Loucy (cell line): ENCODE results near the gene PNMA8B.
"Not testable (repeated sequence)": the region's sequence is repeated elsewhere in the genome, so short reads cannot be mapped to it uniquely, and the experiment has no call there.

Experiments
- H2AFZ ChIP-seq: fragments of 200-600 bp; sonication (generic); 2 replicates; pipeline ENCODE4 v1.6.0; 2016; ENCODE audit warnings: antibody characterized with exemption, mild to moderate bottlenecking, low read length, moderate library complexity
- H3F3A ChIP-seq: fragments of 200-600 bp; 2 replicates; pipeline ENCODE4 v1.6.0; 2016; ENCODE audit warnings: antibody characterized with exemption, low read depth, mild to moderate bottlenecking
- H3K27me3 ChIP-seq: fragments of 200-600 bp; sonication (generic); 2 replicates; pipeline ENCODE4 v1.6.1; 2014; ENCODE audit warnings: low read length, mild to moderate bottlenecking; ENCODE audit not compliant: insufficient read depth, poor library complexity, severe bottlenecking
- H3K36me3 ChIP-seq: fragments of 200-600 bp; sonication (generic); 2 replicates; pipeline ENCODE4 v1.6.1; 2016; ENCODE audit warnings: low read length; ENCODE audit not compliant: insufficient read depth
- H3K4me1 ChIP-seq: fragments of 200-600 bp; sonication (generic); 2 replicates; pipeline ENCODE4 v1.5.1; 2014; ENCODE audit warnings: low read length, mild to moderate bottlenecking; ENCODE audit not compliant: insufficient read depth, poor library complexity, severe bottlenecking
- H3K4me2 ChIP-seq: fragments of 200-600 bp; sonication (generic); 2 replicates; pipeline ENCODE4 v1.6.0; 2014; ENCODE audit warnings: antibody characterized with exemption, low read length, low read depth, mild to moderate bottlenecking; ENCODE audit not compliant: poor library complexity, severe bottlenecking
- H3K4me3 ChIP-seq: fragments of 200-600 bp; sonication (generic); 2 replicates; pipeline ENCODE4 v1.5.1; 2014; ENCODE audit warnings: low read length, mild to moderate bottlenecking, mixed read lengths; ENCODE audit not compliant: poor library complexity, severe bottlenecking
- H3K79me2 ChIP-seq: fragments of 200-600 bp; sonication (generic); 2 replicates; pipeline ENCODE4 v1.6.1; 2014; ENCODE audit warnings: low read length; ENCODE audit not compliant: insufficient read depth
- H3K9ac ChIP-seq: fragments of 200-600 bp; sonication (generic); 2 replicates; pipeline ENCODE4 v1.6.0; 2014; ENCODE audit warnings: mild to moderate bottlenecking, low read depth, low read length, moderate library complexity; ENCODE audit not compliant: poor library complexity, severe bottlenecking
- H3K9me2 ChIP-seq: fragments of 200-600 bp; sonication (generic); replicated peaks from 2 replicates; pipeline ENCODE4 v1.6.1; 2016; ENCODE audit warnings: low read depth, low read length, mixed read lengths
- H3K9me3 ChIP-seq: fragments of 200-600 bp; sonication (generic); 2 replicates; pipeline ENCODE4 v1.6.1; 2014; ENCODE audit warnings: mild to moderate bottlenecking, antibody characterized with exemption, low read length, low read depth; ENCODE audit not compliant: insufficient read depth
- H4K20me1 ChIP-seq: fragments of 200-600 bp; sonication (generic); 2 replicates; pipeline ENCODE4 v1.6.0; 2014; ENCODE audit warnings: antibody characterized with exemption, low read length, mild to moderate bottlenecking; ENCODE audit not compliant: insufficient read depth, poor library complexity, severe bottlenecking
- EZH2phosphoT487 ChIP-seq: fragments of 200-600 bp; IDR thresholded peaks from 2 replicates; pipeline ENCODE4 v1.6.1; 2018; ENCODE audit warnings: antibody characterized with exemption, mild to moderate bottlenecking, moderate library complexity, borderline replicate concordance
- TF ChIP-seq, protein P1 (sequence below): fragments of 200-600 bp; sonication (generic); conservative IDR thresholded peaks from 2 replicates; pipeline ENCODE4 v1.5.1; 2014; ENCODE audit warnings: mild to moderate bottlenecking, antibody characterized with exemption, low read length

The PNMA8B gene

DNA sequence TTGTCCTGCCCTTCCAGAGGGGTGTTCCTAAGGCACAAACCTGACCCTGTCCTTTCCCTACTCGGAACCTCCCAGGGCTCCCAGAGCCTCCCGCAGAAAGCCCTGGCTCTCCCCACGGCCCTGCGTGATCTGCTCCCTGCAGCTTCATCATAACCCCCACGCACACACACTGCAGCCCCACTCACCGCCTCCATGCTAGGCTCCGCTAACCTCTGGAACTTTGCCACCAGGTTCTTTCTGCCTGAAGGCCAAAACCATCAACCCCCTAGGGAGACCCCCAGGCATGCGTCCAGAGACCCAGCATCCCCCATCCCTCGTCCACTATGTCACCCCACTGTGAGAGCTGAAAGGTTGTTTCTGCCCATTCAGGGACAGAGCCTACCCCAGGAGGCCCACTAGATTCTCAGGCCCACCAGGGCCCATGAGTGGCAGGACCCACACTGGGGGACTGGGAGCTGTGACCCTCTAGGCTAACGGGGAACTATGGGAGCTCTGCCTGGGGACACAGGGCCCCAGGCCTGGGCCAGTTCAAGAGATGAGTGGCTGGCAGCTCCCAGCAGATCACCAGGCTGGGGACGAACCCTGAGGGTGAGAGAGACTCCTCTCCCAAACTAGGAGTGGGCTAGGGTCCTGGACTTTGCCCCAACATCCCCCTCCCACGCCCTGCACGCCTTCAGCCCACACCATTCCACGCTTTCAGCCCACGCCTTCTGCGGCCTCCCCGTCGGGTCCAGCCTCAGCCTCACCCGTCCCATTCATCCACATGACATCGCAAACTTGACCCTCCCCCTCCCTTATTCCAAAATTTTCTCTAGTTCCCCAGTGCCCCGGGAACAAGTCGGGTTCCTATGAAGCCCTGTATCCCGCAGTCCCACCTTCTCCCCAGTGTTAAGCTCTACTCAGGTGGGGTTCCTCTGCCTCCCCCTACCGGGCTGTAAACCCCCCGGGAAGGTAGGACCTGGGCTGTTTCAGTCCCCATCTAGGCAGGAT is 33.2 kb upstream of the PNMA8B start:
- Histone ChIP-seq H4K20me1 (no peaks in the 10 kb centered on the region), H3K9me3 (no peaks in the 10 kb centered on the region), H3K4me1 (peaks cover 7% of the 10 kb centered on the region), H3K9me2 (no peaks in the 10 kb centered on the region), H3K27me3 (no peaks in the 10 kb centered on the region), H3K4me3 (no peak overlapping the region), H2AFZ (no peak overlapping the region), H3K79me2 (no peaks in the 10 kb centered on the region), H3F3A (no peaks in the 10 kb centered on the region), H3K36me3 (no peaks in the 10 kb centered on the region), H3K9ac (no peak overlapping the region), H3K4me2 (no peak overlapping the region)
- TF ChIP-seq, protein P1, sequence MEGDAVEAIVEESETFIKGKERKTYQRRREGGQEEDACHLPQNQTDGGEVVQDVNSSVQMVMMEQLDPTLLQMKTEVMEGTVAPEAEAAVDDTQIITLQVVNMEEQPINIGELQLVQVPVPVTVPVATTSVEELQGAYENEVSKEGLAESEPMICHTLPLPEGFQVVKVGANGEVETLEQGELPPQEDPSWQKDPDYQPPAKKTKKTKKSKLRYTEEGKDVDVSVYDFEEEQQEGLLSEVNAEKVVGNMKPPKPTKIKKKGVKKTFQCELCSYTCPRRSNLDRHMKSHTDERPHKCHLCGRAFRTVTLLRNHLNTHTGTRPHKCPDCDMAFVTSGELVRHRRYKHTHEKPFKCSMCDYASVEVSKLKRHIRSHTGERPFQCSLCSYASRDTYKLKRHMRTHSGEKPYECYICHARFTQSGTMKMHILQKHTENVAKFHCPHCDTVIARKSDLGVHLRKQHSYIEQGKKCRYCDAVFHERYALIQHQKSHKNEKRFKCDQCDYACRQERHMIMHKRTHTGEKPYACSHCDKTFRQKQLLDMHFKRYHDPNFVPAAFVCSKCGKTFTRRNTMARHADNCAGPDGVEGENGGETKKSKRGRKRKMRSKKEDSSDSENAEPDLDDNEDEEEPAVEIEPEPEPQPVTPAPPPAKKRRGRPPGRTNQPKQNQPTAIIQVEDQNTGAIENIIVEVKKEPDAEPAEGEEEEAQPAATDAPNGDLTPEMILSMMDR: no peak
- no peak for TF ChIP-seq EZH2phosphoT487

DNA sequence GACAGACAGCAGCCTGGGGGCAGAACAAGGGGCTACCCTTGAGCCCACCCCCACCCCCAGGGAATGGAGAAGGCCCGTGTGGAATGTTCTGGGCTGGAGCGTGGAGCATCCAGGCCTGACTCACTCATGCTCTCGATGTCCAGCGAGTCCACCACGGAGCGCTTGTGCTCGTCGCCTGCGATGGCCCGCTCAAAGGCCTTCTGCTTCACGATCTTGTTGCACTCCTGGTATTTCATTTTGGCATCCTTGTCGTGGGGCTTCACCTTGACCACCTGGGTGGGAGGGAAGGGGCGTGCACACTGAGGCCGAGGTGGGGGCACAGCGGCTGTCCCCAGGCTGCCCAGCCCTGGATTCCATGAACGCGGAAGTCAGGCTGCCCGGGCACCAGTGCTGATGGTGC is 31.1 kb upstream of the PNMA8B start:
- H3K4me3 ChIP-seq, H2AFZ ChIP-seq, H3K9me3 ChIP-seq, H4K20me1 ChIP-seq, H3K9me2 ChIP-seq, H3F3A ChIP-seq, H3K4me2 ChIP-seq, H3K79me2 ChIP-seq, H3K36me3 ChIP-seq, H3K27me3 ChIP-seq, H3K9ac ChIP-seq: not testable (repeated sequence)
- peaks cover 11% of the 10 kb centered on the region for H3K4me1 ChIP-seq

DNA sequence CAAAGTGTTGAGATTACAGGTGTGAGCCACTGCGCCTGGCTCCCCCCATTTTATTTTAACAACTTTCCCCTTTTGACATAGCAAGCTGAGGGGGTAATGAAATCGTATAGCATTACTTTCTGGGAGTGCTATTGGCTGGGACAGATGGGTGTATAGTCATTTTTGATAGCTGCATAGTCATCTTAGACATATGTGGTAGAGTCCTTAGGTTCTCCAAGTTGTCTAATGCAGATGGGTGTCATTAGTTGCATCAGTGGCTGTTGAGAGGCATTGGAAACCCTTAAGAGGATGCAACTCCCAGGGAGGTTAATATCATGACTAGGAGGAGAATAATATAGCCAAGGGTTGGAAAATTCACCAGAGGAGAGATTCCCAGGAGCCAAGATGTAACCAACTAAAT is 28.6 kb upstream of the PNMA8B start:
- H3K9ac ChIP-seq: no peak overlapping the region
- H3K27me3 ChIP-seq: no peaks in the 10 kb centered on the region
- TF ChIP-seq, protein P1: no peak
- TF ChIP-seq EZH2phosphoT487: no peak
- no peak overlapping the region for H2AFZ ChIP-seq
- H4K20me1 ChIP-seq: no peaks in the 10 kb centered on the region
- H3K4me2 ChIP-seq: no peak overlapping the region
- H3F3A ChIP-seq: no peaks in the 10 kb centered on the region
- no peaks in the 10 kb centered on the region for H3K79me2 ChIP-seq
- no peaks in the 10 kb centered on the region for H3K36me3 ChIP-seq
- no peak overlapping the region for H3K4me3 ChIP-seq
- H3K4me1 ChIP-seq: peaks cover 10% of the 10 kb centered on the region
- H3K9me2 ChIP-seq: no peaks in the 10 kb centered on the region
- no peaks in the 10 kb centered on the region for H3K9me3 ChIP-seq

DNA sequence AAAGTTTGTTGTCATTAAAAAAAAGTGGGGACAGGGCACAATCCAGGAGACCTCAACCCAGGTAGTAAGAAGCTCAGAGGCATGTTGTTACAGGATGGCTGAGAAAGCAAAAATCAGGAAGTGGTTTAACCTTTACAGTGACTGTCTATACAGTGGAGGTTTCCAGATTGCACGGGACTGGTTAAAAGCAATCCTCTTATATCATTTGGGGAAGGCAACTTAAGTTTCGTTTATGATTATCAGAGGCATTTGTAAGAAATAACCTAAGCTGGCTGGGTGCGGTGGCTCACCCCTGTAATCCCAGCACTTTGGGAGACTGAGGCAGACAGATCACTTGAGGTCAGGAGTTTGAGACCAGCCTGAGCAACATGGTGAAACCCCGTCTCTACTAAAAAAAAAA is 27.3 kb upstream of the PNMA8B start:
- peak overlapping the region; percentile 20 for H3K4me2 ChIP-seq
- not testable (repeated sequence) for H2AFZ ChIP-seq, H3K4me1 ChIP-seq, H3K4me3 ChIP-seq, H3K9me2 ChIP-seq, H3K9me3 ChIP-seq, H3K27me3 ChIP-seq, H3F3A ChIP-seq, H3K36me3 ChIP-seq, H4K20me1 ChIP-seq, H3K9ac ChIP-seq, H3K79me2 ChIP-seq
